Effector memory CD8-positive, alpha-beta T cell (primary cell): ENCODE data around the gene GEN1.

Experiments
- ATAC-seq: fragments of 150-1000 bp; cut with Tn5 transposase; replicated peaks from 2 replicates; pipeline ENCODE4 v1.10.0; 2021; ENCODE audit warnings: mild to moderate bottlenecking, moderate library complexity
- DNase-seq, 3 experiments: peaks; one replicate each; pipeline ENCODE4 v3.0.0; 2021
- H3K27ac Mint-ChIP-seq, 2 donors: one replicate each; pipeline ENCODE4 v1.8.0; 2022; ENCODE audit warnings: mild to moderate bottlenecking in 2 of 2, mixed read lengths in 2 of 2, moderate library complexity in 2 of 2
- H3K27me3 Mint-ChIP-seq, 2 donors: one replicate each; pipeline ENCODE4 v1.8.0; 2022; ENCODE audit warnings: mixed read lengths in 2 of 2
- H3K36me3 Mint-ChIP-seq: one replicate; pipeline ENCODE4 v1.8.0; 2022; ENCODE audit warnings: mild to moderate bottlenecking, moderate library complexity, mixed read lengths; ENCODE audit not compliant: insufficient read depth
- H3K4me1 Mint-ChIP-seq, 2 donors: one replicate each; pipeline ENCODE4 v1.8.0; 2022; ENCODE audit warnings: low read depth in 2 of 2, mixed read lengths in 2 of 2
- H3K4me3 Mint-ChIP-seq, 2 donors: one replicate each; pipeline ENCODE4 v1.8.0; 2022; ENCODE audit warnings: mild to moderate bottlenecking in 2 of 2, mixed read lengths in 2 of 2, moderate library complexity in 2 of 2
- H3K9me3 Mint-ChIP-seq, 2 donors: one replicate each; pipeline ENCODE4 v1.8.0; 2022; ENCODE audit warnings: mixed read lengths in 2 of 2

GEN1 gene

DNA sequence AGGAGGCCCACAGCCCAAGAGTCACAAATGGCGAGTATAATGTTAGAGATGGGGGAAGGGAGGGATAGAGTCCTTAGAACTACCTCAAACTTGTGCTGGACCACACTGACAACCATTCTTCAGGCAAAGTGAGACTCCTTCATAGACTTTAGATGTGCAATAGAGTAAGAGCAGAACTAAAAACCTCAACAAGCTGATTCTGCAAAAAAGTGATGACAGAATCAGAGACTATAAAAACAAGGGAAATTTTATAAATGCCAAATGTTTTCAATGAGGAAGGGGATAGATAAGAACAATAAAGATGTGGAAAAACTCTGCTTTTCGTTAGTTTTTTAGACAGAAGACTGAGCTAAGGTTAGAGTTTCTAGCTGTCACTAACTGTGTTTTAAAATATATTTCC, 18.1 kb upstream of the GEN1 start:
- Mint-ChIP-seq H3K4me1 (peaks cover 1 to 4% of the 10 kb centered on the region in 2 donors), H3K9me3 (no peaks in the 10 kb centered on the region), H3K27me3 (no peaks in the 10 kb centered on the region), H3K27ac (peak overlapping the region in 1 of 2 donors; percentile 47), H3K4me3 (no peak overlapping the region), H3K36me3 (peaks cover 41% of the 10 kb centered on the region)
- ATAC-seq (no peak), DNase-seq (no peak)

GRCh38 chr2:17736989-17737388, 16.9 kb upstream of the GEN1 start:
- Mint-ChIP-seq H3K27me3 (no peaks in the 10 kb centered on the region), H3K9me3 (no peaks in the 10 kb centered on the region), H3K4me3 (no peak overlapping the region), H3K4me1 (peaks cover 3 to 4% of the 10 kb centered on the region in 2 donors), H3K27ac (peak overlapping the region in 1 of 2 donors; percentile 7), H3K36me3 (peaks cover 42% of the 10 kb centered on the region)
- ATAC-seq, result no peak
- DNase-seq, result no peak

DNA sequence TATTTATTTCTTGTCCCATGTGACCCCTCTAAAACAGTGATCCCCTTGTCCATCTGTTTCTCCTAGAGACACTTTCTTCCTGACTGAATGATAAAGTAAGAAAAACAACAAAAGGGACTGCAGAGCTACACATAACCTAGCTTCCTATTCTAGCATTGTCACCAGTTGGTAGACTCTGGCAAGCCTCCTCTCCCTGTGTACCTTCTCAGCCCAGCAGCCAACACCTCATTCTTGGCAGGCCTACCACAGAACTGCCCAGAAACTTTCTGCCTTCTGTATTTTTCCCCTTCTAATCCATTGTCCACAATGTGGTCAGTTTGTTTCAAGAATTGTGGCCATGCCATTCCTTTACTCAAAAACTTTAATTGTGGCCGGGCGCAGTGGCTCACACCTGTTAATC, 13.7 kb upstream of the GEN1 start:
- peaks cover 33% of the 10 kb centered on the region for H3K36me3 Mint-ChIP-seq
- ATAC-seq (no peak), DNase-seq (no peak)
- peaks cover 0 to 3% of the 10 kb centered on the region in 2 donors for H3K4me1 Mint-ChIP-seq
- no peaks in the 10 kb centered on the region for H3K9me3 Mint-ChIP-seq
- no peak overlapping the region for H3K27ac Mint-ChIP-seq
- no peak overlapping the region for H3K4me3 Mint-ChIP-seq
- H3K27me3 Mint-ChIP-seq, result no peaks in the 10 kb centered on the region

- Mint-ChIP-seq H3K27me3 (no peaks in the 10 kb centered on the region), H3K27ac (no peak overlapping the region), H3K4me1 (peaks cover 13 to 16% of the 10 kb centered on the region in 2 donors), H3K4me3 (no peak overlapping the region), H3K36me3 (peaks cover 3% of the 10 kb centered on the region), H3K9me3 (no peaks in the 10 kb centered on the region)
- DNase-seq (no peak), ATAC-seq (no peak)
These were observed 6.1 kb upstream of the GEN1 start for GRCh38 chr2:17747684-17748452.

- DNase-seq (no peak), ATAC-seq (no peak)
- H3K4me3 Mint-ChIP-seq, result no peak overlapping the region
- peaks cover 15 to 18% of the 10 kb centered on the region in 2 donors for H3K4me1 Mint-ChIP-seq
- H3K27me3 Mint-ChIP-seq, result no peaks in the 10 kb centered on the region
- peaks cover 5% of the 10 kb centered on the region for H3K36me3 Mint-ChIP-seq
- no peak overlapping the region for H3K27ac Mint-ChIP-seq
- no peaks in the 10 kb centered on the region for H3K9me3 Mint-ChIP-seq
These were observed 5.2 kb upstream of the GEN1 start for GRCh38 chr2:17748745-17749144.

GRCh38 chr2:17749753-17750438, 4.0 kb upstream of the GEN1 start:
- H3K9me3 Mint-ChIP-seq, result no peaks in the 10 kb centered on the region
- peaks cover 10% of the 10 kb centered on the region for H3K36me3 Mint-ChIP-seq
- DNase-seq, result no peak
- H3K27me3 Mint-ChIP-seq, result no peaks in the 10 kb centered on the region
- no peak for ATAC-seq
- peaks cover 21 to 24% of the 10 kb centered on the region in 2 donors for H3K4me1 Mint-ChIP-seq
- H3K27ac Mint-ChIP-seq, result peak overlapping the region; percentile 11 to 86
- peak overlapping the region; percentile 3 to 26 for H3K4me3 Mint-ChIP-seq

DNA sequence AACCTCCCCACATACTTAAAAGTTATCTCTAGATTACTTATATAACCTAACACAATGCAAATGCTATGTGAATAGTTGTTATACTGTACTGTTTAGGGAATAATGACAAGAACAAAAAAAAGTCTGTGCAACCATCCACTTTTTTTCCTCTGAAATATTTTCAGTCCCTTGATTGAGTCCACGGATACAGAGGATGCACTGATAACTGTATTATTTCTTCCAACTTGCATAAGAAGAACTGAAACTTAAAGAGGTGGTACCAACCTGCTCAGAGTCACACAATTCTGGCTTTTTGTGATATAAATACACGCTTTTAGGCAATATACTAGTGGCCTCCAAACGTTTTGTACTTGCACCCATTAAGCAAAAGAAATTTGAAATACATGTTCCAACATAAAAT, 1.7 kb upstream of the GEN1 start:
- Mint-ChIP-seq H3K36me3 (peaks cover 10% of the 10 kb centered on the region), H3K27ac (peak overlapping the region; percentile 39 to 97), H3K9me3 (no peaks in the 10 kb centered on the region), H3K27me3 (no peaks in the 10 kb centered on the region), H3K4me1 (peaks cover 21 to 24% of the 10 kb centered on the region in 2 donors), H3K4me3 (peak overlapping the region; percentile 93 to 94)
- no peak for DNase-seq
- no peak for ATAC-seq

GRCh38 chr2:17752892-17753802, 791 bp upstream of the GEN1 start:
- Mint-ChIP-seq H3K4me1 (peaks cover 21 to 24% of the 10 kb centered on the region in 2 donors), H3K36me3 (peaks cover 7% of the 10 kb centered on the region), H3K4me3 (peak overlapping the region; percentile 93 to 94), H3K27me3 (no peaks in the 10 kb centered on the region), H3K9me3 (no peaks in the 10 kb centered on the region), H3K27ac (peak overlapping the region; percentile 96 to 97)
- ATAC-seq, result peak; percentile 34
- peak in 1 of 3 experiments; percentile 7 for DNase-seq

DNA sequence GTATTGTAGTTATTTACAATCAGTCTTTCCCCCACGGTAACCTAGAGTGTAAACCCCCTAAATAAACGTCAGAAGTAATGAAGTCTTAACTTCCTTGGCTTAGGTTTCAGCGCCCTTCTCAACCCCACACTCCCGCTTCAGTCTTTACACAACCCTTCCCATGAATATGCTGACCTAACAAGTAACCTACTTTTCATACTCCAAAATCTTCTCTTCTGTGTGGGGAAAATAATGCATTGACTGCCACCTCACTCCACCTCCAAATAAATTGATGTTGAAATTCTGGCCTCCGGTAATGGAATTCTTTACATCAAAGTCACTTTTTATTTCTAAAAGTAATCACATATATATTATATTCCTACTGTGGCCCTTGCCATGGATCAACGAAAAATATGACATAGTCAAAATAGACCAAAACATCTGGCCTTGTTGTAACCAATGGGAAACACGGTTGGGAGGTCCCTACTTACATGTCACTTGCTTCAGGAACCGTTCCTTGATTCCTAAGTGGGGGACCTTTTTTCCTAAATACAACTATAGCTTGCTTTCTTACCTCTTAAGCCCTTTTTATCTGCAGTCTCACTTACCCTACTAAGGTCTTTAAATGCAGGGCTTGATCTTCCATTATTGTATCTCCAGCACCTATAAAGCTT, 961 bp downstream of the GEN1 start:
- Mint-ChIP-seq H3K9me3 (no peaks in the 10 kb centered on the region), H3K27ac (peak overlapping the region; percentile 96 to 97), H3K4me1 (peaks cover 20 to 22% of the 10 kb centered on the region in 2 donors), H3K27me3 (no peaks in the 10 kb centered on the region), H3K4me3 (peak overlapping the region; percentile 93 to 94), H3K36me3 (peaks cover 7% of the 10 kb centered on the region)
- DNase-seq, result no peak
- ATAC-seq, result no peak

GRCh38 chr2:17756668-17757067, 2.7 kb downstream of the GEN1 start:
- ATAC-seq (no peak), DNase-seq (no peak)
- Mint-ChIP-seq H3K27ac (no peak overlapping the region), H3K4me1 (peaks cover 17 to 18% of the 10 kb centered on the region in 2 donors), H3K36me3 (peaks cover 7% of the 10 kb centered on the region), H3K27me3 (no peaks in the 10 kb centered on the region), H3K4me3 (no peak overlapping the region), H3K9me3 (no peaks in the 10 kb centered on the region)

DNA sequence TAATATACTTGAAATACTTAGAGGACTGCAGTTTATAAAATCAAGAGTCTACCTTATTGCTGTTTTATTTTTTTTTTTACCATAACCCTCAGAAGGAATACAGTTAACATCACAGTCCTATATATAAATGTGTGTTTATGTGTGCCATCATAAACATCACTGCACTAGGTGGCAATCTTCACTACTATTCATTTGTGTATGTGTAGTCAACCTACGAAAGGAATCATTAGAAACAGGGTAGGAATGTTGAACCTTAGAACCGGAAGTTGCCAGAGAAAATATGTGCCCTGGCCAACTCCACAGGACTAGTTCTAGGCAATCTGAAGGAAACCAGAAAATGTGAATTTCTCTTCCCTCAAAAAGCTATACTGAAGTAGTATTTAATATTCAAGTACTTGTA, 3.4 kb downstream of the GEN1 start:
- ATAC-seq (no peak), DNase-seq (no peak)
- H3K36me3 Mint-ChIP-seq, result peaks cover 7% of the 10 kb centered on the region
- H3K27ac Mint-ChIP-seq, result no peak overlapping the region
- no peaks in the 10 kb centered on the region for H3K9me3 Mint-ChIP-seq
- no peak overlapping the region for H3K4me3 Mint-ChIP-seq
- peaks cover 13% of the 10 kb centered on the region in 2 donors for H3K4me1 Mint-ChIP-seq
- H3K27me3 Mint-ChIP-seq, result no peaks in the 10 kb centered on the region

DNA sequence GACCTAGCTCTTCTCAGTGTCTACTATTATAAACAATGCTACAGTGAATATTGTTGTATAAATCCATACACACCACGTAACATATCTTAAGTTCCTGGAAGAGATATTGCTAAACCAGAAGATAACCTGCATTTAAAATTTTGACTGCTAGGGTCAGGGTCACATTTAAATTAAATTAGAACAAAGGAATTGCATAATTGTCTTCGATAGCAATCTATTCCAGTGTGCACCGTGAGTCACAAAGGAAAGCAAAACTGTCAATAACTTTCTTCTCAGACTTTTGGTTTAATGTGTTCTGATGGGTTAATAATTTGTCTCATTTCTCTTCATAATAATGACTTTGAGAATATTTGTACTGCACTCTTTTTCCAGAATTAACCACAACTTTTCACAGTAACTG, 4.2 kb downstream of the GEN1 start:
- DNase-seq (no peak), ATAC-seq (no peak)
- Mint-ChIP-seq H3K36me3 (peaks cover 7% of the 10 kb centered on the region), H3K4me1 (peaks cover 6% of the 10 kb centered on the region in 2 donors), H3K4me3 (no peak overlapping the region), H3K27me3 (no peaks in the 10 kb centered on the region), H3K9me3 (no peaks in the 10 kb centered on the region), H3K27ac (no peak overlapping the region)

DNA sequence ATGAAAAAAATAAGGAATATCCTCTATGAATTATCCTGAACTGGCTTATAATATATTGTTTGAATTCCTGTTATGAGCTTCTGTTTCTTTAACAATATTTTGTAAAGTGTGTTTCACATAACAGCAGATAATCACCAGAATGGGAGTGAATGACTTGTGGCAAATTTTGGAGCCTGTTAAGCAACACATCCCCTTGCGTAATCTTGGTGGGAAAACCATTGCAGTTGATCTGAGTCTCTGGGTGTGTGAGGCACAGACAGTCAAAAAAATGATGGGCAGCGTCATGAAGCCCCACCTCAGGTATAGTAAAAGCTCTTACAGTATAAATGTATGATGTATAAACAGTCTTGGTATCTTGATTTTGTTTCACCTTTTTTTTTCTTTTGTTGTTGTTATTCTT, 5.9 kb downstream of the GEN1 start:
- Mint-ChIP-seq H3K27me3 (no peaks in the 10 kb centered on the region), H3K9me3 (no peaks in the 10 kb centered on the region), H3K4me3 (no peak overlapping the region), H3K36me3 (no peaks in the 10 kb centered on the region), H3K27ac (no peak overlapping the region), H3K4me1 (peaks cover 1% of the 10 kb centered on the region in 2 donors)
- DNase-seq (no peak), ATAC-seq (no peak)
